HepG2 (cell line): ENCODE measurements around the gene LGR6. TPM values are rescaled to one million over a fixed set of nuclear protein-coding genes. Genes with fewer than 3 reads are reported as not detected.
A peak's percentile ranks its signal among the peaks of the same experiment; 100 is the strongest.

Source experiments
- CC2D1A ChIP-seq: sonication (generic); formaldehyde crosslinking; IDR thresholded peaks from 2 replicates; pipeline ENCODE4 v1.8.1; 2023; ENCODE audit warnings: mild to moderate bottlenecking, missing genetic modification reagents
- ELF3 ChIP-seq: IDR thresholded peaks from 2 replicates; pipeline ENCODE4 v1.6.1; 2016; ENCODE audit warnings: missing genetic modification reagents, missing compliant biosample characterization
- HNRNPH1 ChIP-seq: fragments of 200-400 bp; formaldehyde crosslinking; optimal IDR thresholded peaks from 2 replicates; pipeline ENCODE3; 2017; ENCODE audit warnings: mild to moderate bottlenecking, low read depth, low read length
- MIER2 ChIP-seq: IDR thresholded peaks from 2 replicates; pipeline ENCODE4 v1.6.1; 2016; ENCODE audit warnings: missing biosample characterization, missing genetic modification reagents
- RXRB ChIP-seq: IDR thresholded peaks from 2 replicates; pipeline ENCODE4 v1.6.1; 2016; ENCODE audit warnings: borderline replicate concordance, missing genetic modification reagents, missing compliant biosample characterization
- ZNF501 ChIP-seq: sonication (generic); formaldehyde crosslinking; IDR thresholded peaks from 2 replicates; pipeline ENCODE4 v1.5.1; 2020; ENCODE audit warnings: mild to moderate bottlenecking, moderate library complexity, missing genetic modification reagents
- polyA plus RNA-seq, 8 experiments: library from polyadenylated mRNA; depleted of rRNA in 3 of 8; stranded (reverse) in 7 of 8; unstranded in 1 of 8; fragments of >200 nt; fragmentation: Illumina TruSeq in 4 of 8; extraction: Trizol in 4 of 8; gene quantifications; 2 replicates each; pipeline versions ENCODE4 v1.2.1 to v1.2.3, GENCODE V29; 2011 to 2016; ENCODE audit warnings: low read depth in 4 of 8, missing spikeins in 1 of 8, mixed read lengths in 1 of 8; ENCODE audit not compliant: insufficient read depth in 1 of 8
- total RNA-seq, 5 experiments: library from RNA; depleted of rRNA; stranded (reverse); fragments of >200 nt; fragmentation: Illumina TruSeq; extraction: Trizol; gene quantifications; 2 replicates each; pipeline ENCODE4 v1.2.3, GENCODE V29; 2016; ENCODE audit warnings: low read depth in 1 of 5
- TF ChIP-seq, protein P1 (sequence below): sonication (generic); formaldehyde crosslinking; IDR thresholded peaks from 2 replicates; pipeline ENCODE4 v1.4.0; 2020; ENCODE audit warnings: missing genetic modification reagents, borderline replicate concordance
- TF ChIP-seq, protein P2 (sequence below): sonication (generic); formaldehyde crosslinking; IDR thresholded peaks from 2 replicates; pipeline ENCODE4 v1.5.1; 2020; ENCODE audit warnings: mild to moderate bottlenecking, missing genetic modification reagents, moderate library complexity
- TF ChIP-seq, protein P3 (sequence below): IDR thresholded peaks from 2 replicates; pipeline ENCODE4 v1.6.1; 2016; ENCODE audit warnings: low read depth, missing genetic modification reagents, missing compliant biosample characterization
- TF ChIP-seq, protein P4 (sequence below): sonication (generic); formaldehyde crosslinking; IDR thresholded peaks from 2 replicates; pipeline ENCODE4 v1.8.1; 2023; ENCODE audit warnings: mild to moderate bottlenecking, inconsistent platforms, moderate library complexity, missing genetic modification reagents, borderline replicate concordance
- TF ChIP-seq, protein P5 (sequence below): sonication (generic); formaldehyde crosslinking; IDR thresholded peaks from 2 replicates; pipeline ENCODE4 v1.5.0; 2020; ENCODE audit warnings: missing genetic modification reagents

LGR6 gene
- total and polyA plus RNA-seq, 2 of the 13 experiments (the other 11 are each of a cell fraction or from before 2014, with no cell fraction given): 0.07 TPM; not detected in 1

DNA sequence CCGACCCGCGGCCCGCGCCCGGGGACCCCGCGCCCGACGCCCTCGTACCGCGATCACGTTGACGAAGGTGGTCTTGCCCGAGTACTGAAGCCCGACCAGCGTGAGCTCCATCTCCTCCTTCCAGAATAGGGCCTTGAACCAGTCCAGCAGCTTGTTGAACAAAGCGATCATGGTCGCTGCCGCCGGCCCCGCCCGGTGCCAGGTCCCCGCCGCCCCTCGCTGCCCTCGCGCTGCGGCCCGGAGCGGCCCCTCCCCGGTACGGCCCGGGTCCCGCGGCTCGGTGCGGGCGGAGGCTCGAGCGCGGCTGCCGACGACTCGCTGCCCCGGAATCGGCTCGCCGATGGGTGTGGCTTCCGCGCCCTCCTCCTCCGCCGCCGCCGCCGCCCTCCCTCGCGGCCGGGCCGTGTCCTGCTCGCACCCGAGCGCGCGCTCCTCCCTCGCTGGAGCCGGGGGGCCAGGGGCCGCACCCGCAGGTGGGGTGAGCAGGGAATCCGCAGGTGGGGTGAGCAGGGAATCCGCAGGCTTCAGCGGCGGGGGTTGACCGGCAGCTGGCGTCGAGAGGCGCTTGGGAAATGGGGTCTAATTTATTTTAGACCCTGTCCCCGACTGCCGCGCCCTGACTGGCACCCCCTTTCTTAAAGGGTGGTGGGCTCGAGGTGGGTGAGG, 49.1 kb upstream of the LGR6 start, which contains the start of gene ARL8A (continued):
- TF ChIP-seq, protein P1, sequence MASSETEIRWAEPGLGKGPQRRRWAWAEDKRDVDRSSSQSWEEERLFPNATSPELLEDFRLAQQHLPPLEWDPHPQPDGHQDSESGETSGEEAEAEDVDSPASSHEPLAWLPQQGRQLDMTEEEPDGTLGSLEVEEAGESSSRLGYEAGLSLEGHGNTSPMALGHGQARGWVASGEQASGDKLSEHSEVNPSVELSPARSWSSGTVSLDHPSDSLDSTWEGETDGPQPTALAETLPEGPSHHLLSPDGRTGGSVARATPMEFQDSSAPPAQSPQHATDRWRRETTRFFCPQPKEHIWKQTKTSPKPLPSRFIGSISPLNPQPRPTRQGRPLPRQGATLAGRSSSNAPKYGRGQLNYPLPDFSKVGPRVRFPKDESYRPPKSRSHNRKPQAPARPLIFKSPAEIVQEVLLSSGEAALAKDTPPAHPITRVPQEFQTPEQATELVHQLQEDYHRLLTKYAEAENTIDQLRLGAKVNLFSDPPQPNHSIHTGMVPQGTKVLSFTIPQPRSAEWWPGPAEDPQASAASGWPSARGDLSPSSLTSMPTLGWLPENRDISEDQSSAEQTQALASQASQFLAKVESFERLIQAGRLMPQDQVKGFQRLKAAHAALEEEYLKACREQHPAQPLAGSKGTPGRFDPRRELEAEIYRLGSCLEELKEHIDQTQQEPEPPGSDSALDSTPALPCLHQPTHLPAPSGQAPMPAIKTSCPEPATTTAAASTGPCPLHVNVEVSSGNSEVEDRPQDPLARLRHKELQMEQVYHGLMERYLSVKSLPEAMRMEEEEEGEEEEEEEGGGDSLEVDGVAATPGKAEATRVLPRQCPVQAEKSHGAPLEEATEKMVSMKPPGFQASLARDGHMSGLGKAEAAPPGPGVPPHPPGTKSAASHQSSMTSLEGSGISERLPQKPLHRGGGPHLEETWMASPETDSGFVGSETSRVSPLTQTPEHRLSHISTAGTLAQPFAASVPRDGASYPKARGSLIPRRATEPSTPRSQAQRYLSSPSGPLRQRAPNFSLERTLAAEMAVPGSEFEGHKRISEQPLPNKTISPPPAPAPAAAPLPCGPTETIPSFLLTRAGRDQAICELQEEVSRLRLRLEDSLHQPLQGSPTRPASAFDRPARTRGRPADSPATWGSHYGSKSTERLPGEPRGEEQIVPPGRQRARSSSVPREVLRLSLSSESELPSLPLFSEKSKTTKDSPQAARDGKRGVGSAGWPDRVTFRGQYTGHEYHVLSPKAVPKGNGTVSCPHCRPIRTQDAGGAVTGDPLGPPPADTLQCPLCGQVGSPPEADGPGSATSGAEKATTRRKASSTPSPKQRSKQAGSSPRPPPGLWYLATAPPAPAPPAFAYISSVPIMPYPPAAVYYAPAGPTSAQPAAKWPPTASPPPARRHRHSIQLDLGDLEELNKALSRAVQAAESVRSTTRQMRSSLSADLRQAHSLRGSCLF (CRISPR knock-in tag): no peak
- TF ChIP-seq ELF3 (CRISPR knock-in tag): 0 out of 2 replicates have a peak, but pooled peaks have one; percentile 20
- TF ChIP-seq, protein P2, sequence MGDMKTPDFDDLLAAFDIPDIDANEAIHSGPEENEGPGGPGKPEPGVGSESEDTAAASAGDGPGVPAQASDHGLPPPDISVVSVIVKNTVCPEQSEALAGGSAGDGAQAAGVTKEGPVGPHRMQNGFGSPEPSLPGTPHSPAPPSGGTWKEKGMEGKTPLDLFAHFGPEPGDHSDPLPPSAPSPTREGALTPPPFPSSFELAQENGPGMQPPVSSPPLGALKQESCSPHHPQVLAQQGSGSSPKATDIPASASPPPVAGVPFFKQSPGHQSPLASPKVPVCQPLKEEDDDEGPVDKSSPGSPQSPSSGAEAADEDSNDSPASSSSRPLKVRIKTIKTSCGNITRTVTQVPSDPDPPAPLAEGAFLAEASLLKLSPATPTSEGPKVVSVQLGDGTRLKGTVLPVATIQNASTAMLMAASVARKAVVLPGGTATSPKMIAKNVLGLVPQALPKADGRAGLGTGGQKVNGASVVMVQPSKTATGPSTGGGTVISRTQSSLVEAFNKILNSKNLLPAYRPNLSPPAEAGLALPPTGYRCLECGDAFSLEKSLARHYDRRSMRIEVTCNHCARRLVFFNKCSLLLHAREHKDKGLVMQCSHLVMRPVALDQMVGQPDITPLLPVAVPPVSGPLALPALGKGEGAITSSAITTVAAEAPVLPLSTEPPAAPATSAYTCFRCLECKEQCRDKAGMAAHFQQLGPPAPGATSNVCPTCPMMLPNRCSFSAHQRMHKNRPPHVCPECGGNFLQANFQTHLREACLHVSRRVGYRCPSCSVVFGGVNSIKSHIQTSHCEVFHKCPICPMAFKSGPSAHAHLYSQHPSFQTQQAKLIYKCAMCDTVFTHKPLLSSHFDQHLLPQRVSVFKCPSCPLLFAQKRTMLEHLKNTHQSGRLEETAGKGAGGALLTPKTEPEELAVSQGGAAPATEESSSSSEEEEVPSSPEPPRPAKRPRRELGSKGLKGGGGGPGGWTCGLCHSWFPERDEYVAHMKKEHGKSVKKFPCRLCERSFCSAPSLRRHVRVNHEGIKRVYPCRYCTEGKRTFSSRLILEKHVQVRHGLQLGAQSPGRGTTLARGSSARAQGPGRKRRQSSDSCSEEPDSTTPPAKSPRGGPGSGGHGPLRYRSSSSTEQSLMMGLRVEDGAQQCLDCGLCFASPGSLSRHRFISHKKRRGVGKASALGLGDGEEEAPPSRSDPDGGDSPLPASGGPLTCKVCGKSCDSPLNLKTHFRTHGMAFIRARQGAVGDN: peak; percentile 54
- TF ChIP-seq, protein P3, sequence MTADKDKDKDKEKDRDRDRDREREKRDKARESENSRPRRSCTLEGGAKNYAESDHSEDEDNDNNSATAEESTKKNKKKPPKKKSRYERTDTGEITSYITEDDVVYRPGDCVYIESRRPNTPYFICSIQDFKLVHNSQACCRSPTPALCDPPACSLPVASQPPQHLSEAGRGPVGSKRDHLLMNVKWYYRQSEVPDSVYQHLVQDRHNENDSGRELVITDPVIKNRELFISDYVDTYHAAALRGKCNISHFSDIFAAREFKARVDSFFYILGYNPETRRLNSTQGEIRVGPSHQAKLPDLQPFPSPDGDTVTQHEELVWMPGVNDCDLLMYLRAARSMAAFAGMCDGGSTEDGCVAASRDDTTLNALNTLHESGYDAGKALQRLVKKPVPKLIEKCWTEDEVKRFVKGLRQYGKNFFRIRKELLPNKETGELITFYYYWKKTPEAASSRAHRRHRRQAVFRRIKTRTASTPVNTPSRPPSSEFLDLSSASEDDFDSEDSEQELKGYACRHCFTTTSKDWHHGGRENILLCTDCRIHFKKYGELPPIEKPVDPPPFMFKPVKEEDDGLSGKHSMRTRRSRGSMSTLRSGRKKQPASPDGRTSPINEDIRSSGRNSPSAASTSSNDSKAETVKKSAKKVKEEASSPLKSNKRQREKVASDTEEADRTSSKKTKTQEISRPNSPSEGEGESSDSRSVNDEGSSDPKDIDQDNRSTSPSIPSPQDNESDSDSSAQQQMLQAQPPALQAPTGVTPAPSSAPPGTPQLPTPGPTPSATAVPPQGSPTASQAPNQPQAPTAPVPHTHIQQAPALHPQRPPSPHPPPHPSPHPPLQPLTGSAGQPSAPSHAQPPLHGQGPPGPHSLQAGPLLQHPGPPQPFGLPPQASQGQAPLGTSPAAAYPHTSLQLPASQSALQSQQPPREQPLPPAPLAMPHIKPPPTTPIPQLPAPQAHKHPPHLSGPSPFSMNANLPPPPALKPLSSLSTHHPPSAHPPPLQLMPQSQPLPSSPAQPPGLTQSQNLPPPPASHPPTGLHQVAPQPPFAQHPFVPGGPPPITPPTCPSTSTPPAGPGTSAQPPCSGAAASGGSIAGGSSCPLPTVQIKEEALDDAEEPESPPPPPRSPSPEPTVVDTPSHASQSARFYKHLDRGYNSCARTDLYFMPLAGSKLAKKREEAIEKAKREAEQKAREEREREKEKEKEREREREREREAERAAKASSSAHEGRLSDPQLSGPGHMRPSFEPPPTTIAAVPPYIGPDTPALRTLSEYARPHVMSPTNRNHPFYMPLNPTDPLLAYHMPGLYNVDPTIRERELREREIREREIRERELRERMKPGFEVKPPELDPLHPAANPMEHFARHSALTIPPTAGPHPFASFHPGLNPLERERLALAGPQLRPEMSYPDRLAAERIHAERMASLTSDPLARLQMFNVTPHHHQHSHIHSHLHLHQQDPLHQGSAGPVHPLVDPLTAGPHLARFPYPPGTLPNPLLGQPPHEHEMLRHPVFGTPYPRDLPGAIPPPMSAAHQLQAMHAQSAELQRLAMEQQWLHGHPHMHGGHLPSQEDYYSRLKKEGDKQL (CRISPR knock-in tag): no peak
- no peak for TF ChIP-seq CC2D1A
- TF ChIP-seq, protein P4, sequence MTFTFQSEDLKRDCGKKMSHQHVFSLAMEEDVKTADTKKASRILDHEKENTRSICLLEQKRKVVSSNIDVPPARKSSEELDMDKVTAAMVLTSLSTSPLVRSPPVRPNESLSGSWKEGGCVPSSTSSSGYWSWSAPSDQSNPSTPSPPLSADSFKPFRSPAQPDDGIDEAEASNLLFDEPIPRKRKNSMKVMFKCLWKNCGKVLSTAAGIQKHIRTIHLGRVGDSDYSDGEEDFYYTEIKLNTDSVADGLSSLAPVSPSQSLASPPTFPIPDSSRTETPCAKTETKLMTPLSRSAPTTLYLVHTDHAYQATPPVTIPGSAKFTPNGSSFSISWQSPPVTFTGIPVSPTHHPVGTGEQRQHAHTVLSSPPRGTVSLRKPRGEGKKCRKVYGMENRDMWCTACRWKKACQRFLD (CRISPR knock-in tag): no peak
- TF ChIP-seq ZNF501 (CRISPR knock-in tag): no peak
- no peak for TF ChIP-seq MIER2 (CRISPR knock-in tag)
- no peak for TF ChIP-seq HNRNPH1
- TF ChIP-seq, protein P5, sequence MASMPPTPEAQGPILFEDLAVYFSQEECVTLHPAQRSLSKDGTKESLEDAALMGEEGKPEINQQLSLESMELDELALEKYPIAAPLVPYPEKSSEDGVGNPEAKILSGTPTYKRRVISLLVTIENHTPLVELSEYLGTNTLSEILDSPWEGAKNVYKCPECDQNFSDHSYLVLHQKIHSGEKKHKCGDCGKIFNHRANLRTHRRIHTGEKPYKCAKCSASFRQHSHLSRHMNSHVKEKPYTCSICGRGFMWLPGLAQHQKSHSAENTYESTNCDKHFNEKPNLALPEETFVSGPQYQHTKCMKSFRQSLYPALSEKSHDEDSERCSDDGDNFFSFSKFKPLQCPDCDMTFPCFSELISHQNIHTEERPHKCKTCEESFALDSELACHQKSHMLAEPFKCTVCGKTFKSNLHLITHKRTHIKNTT: no peak
- TF ChIP-seq RXRB: no peak
